Measurements from ENCODE around the gene UBE2O.

DNA sequence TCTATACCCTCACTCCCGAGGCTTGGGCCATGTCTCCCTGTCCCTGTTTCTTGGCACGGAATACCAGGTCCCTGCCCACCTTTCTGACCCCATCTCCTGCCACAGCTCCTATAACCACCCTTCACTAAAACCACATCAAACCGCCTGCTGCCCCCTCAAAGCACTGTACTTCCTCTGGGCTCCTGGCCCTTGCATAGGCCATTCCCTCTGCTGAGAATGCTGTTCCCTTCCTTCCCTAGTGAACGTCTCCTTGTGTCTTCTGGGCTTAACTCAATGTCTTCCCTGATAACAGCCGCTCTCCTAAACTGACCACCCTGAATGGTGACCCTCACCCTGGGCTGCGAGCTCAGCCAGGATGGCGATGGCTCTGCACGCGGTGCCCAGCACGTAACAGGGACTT lies 25.1 kb upstream of the UBE2O start:
- TF ChIP-seq, protein P1, sequence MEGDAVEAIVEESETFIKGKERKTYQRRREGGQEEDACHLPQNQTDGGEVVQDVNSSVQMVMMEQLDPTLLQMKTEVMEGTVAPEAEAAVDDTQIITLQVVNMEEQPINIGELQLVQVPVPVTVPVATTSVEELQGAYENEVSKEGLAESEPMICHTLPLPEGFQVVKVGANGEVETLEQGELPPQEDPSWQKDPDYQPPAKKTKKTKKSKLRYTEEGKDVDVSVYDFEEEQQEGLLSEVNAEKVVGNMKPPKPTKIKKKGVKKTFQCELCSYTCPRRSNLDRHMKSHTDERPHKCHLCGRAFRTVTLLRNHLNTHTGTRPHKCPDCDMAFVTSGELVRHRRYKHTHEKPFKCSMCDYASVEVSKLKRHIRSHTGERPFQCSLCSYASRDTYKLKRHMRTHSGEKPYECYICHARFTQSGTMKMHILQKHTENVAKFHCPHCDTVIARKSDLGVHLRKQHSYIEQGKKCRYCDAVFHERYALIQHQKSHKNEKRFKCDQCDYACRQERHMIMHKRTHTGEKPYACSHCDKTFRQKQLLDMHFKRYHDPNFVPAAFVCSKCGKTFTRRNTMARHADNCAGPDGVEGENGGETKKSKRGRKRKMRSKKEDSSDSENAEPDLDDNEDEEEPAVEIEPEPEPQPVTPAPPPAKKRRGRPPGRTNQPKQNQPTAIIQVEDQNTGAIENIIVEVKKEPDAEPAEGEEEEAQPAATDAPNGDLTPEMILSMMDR (IDR thresholded peaks at IDR 0.05; ENCODE audit: borderline replicate concordance, extremely low read depth, low read length, poor library complexity, severe bottlenecking): no peak
- no peak for TF ChIP-seq EZH2 (IDR thresholded peaks at IDR 0.05; ENCODE audit: borderline replicate concordance, low read depth, low read length, severe bottlenecking)
